CD4-positive, alpha-beta T cell treated with Interleukin-1 beta for 1 hour (primary cell): ENCODE measurements around the gene MOCOS.

Experiments
- DNase-seq, 2 donors: peaks; one replicate each; pipeline ENCODE4 v3.0.0-alpha.2; 2020 to 2022

The MOCOS gene

DNA sequence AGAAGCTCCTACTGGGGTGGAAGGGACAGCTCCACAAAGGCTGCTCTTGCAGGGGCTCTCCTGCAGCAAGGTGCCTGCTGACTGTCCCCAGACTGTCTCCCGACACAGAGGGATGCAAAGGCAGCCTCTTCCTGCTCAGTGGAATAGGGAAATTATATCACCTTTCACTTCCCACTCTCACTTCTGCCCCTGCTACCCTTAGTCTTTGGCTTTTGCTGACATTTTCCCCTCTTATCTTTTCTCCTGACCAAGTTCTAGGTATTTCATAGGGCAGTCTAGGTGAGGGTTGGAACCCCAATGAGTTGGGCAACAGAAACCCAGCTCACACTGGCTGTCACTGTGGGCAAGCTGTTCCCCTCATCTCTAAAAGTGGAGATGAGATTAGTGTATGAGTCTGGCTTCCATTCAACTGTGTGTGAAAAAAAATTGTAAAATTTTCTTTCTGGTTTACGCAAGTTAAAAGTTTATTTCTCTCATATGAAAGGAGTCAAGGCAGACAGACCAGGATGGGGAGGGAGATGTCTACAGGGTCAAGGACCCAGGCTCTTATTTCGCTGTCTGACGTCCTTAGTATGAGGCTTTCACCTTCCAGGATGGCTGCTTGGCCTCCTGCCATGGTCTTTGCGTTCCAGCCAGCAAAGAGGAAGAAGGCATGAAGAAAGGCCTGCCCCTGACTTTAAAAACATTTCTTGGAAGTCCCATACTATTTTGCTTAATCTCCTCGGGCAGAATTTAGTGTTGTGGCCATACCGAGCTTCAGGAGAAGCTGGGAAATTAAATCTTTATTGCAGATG is 7.5 kb upstream of the MOCOS start:
- no peak for DNase-seq

- no peak for DNase-seq
These were observed 5.9 kb upstream of the MOCOS start for GRCh38 chr18:36181441-36181840.

DNA sequence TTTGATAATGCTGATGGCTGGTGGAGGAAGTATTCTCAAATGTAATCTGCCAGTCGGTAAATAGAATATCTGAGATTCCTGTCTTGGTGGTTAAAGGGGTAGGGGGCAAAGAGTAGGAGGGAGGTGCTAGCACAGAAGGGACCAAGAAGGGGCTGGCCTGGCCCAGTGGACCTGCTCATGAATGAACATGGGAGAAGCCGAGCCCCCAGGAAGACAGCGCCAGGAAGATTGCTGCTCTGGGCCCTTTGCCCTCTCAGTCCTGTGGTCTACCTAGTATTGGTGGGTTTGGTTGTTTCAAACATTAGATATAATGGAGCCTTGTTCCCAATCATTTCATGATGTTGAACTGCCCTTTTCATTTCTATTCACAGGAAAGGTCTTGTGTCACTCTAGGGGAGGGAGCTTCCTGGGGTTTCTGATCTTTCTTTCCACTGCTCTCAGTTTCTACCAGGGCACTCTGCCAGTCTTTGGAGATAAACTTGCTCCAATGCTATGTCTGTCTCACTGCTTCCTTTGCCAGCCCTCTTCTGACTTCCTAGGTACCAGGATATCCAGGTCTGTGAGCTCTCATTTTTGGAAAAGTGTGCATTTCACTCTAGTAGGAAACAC is 5.3 kb upstream of the MOCOS start:
- no peak for DNase-seq

- no peak for DNase-seq
These were observed 4.3 kb upstream of the MOCOS start for GRCh38 chr18:36183033-36183432.

DNA sequence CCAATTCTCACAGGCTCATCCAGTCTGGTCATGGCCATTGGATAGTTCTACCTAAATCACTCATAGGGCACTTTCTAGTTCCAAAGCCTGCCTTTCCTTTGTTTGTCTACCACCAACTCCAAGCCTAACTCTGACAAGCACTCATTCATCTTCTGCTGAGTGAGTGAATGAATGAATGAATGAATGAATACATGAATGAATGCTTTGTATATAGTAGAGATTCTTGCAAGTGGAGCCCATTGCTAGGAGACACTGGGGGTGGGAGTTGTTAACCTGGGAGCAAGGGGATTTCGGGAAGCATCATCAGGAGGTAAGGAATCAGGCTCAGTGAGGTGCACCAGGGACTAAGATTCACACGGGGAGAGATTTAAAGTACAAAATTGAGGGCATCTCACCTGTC is 3.3 kb upstream of the MOCOS start:
- no peak for DNase-seq

DNA sequence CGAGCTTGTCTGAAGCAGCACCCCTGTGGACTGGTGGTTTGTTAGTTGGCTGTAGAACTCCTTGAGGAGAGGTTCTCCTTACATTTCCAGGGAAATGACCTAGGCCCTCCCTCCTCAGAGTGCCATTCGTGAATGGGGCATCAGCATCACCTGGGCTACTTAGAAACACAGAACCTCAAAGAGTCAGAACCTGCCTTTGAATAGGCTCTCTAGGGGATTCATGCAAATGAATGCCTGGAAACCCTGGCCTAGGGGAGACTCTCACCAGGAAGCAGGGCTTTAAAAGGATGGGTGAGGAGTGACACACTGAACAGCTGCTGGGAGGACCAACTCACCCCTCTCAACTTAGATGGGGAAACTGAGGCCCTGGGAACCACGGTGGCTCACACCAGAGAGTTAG is 2.1 kb upstream of the MOCOS start:
- no peak for DNase-seq

GRCh38 chr18:36185901-36186460 is 1.3 kb upstream of the MOCOS start:
- DNase-seq: no peak

GRCh38 chr18:36186461-36187192 is 670 bp upstream of the MOCOS start:
- DNase-seq: no peak

DNA sequence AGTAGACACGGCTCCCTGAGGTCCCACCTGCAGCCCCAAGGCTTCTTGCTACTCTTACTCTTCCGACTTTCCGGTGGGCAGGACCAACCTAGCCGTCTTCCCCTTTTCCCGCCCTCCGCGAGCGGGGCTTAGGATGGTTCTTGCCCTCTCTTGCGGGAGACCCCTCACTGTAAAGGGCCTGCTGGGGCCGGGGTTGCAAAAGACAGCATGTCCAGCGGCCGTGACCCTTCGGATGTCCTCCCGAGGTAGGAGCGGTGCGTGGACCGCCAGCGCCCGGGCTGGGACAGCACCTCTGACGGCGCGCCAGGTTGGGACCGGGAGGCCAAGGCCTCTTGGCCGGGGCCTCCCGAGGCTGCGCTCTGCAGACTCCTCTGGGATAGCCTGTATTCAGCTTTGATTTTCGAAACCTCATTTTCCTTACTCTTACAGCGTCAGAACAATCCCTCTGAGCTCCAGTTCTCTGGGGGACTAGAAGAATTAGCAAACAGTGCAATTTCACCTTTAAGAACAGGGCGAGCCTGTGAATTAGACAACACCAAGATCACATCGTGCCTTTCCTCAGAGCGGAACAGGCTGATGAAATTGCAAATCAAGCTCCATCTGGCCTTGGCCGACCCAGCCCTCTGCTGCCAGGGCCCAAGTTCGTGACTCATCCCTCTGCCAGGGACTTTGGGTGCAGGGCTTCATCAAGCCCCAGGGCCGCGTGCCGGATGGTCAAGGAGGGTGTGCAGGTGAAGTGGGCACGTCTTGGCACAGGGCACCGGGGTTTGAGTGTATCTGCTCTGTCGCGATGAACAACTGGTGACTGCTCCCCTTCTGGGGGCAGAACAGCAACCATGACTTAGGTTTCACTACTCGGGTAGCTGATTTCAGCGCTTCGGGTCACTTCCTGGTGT is 777 bp downstream of the MOCOS start:
- no peak for DNase-seq

DNA sequence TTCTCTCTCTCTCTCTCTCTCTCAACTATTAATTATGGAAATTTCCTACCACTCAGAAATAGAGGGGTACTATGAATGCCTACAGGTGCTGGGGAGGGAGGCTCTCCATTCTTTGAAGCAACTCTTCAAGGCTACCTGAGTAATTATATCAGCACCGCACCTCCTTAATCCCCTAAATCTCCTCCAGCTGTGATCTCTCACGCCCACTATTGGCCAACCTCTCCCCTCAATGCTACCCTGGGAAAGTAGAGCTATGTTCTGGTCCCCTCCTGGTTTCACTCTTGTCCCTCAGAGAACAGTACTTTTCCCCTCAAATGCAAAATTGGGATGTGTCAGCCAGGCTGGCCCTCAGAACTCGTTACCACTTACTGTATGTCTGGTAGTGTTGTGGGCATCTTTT is 1.6 kb downstream of the MOCOS start:
- no peak for DNase-seq

DNA sequence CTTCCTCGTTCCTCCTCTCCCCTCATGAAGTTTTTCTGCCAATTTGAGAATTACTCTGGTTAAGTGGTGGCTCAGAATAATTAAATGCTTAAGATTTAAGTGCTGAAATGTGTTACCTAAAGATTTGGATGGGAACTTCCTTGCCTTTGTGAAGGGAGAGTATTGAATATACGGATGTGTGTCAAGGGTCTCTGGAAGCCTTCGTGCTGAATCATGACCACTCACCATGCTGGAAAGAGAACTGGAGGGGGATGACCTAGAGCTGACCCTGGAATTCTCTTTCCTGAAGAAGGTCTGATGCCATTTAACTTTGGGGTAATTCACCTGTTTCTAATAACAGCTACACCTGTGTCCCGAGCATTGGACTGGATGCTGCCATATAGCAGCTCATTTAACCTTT is 2.2 kb downstream of the MOCOS start:
- DNase-seq: no peak

- DNase-seq: no peak
These were observed 4.0 kb downstream of the MOCOS start for GRCh38 chr18:36191286-36191685.

DNA sequence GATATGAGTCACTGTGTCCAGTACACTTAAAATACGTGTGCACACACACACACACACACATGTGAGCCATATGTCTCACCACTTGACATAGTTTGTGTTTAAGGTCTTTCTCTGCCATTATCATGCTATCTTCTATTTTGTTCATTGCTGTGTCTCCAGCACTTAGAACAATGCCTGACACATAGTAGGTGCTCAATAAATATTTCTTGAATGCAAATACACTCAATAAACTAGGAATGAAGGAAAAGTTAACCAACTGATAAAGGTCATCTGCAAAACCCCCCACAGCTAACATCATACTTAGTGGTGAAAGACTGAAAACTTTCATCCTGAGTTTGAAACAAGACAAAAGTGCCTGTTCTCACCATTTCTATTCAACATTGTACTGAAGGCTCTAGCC is 4.4 kb downstream of the MOCOS start:
- no peak for DNase-seq

DNA sequence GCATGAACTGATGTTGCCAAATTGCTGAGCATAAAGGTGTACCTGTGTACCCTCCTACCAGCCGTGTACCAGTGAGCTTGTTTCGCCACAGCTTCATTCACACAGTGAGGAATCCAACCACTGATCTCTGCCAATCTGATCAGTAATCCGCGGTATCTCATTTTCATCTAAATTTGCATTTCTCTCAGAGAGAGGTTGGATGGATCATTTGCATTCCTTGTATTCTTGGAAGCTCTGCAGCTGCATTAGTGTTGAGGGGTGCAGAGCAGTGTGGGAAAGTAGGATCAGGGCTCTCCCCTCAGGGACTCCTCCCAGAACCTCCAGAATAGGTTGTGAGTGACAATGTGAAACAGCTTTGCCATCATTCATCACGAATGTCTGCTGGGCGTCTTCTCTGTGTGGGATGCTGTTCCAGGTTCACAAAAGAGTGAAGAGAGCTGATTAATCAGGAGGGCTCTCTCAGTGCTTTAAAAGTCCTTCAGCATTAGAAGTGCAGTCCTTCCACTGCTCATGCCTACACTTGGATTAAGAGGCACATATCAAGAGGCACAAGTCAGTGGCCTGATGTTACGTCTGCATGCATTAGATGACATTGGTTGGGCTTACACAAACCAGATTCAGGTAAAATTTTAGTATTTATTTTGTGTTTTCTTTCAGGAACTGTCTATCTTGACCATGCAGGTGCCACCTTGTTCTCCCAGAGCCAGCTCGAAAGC is 7.5 kb downstream of the MOCOS start:
- no peak for DNase-seq

GRCh38 chr18:36195427-36196122 is 8.3 kb downstream of the MOCOS start:
- DNase-seq: no peak

DNA sequence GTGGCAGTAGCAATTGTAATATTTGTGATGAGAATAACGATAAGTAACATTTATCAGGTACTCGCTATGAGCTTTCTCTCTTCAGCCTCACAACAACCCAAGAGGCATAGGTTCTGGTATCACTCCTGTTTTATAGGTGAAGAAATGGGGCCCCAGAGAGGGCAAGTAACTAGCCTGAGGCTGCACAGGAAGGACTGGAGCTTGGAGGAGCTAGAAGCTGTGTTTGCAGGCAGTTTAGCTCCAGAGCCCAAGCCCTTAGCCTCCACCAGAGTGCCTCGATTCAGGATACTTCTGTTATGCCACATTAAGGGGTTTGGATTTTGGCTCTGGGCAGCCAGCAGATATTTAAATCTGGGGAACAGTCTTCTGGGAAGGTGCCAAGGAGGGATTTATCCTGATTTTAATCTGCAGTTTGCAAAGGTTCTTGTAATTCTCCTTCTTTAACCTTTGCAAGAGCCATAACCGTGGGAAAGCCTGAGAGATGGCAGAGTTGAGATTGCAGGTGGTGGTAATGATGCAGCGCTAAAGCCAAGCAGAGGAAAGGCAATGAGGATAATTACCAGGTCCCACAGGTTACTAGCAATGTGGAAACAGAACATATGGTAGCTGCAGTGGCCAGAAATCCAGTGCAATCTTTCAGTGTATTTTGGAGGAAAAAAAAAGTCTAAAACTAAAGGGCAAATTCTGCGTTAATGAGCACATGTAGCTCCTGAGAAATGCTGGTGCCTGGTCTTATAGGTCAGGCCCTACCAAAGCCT is 9.1 kb downstream of the MOCOS start:
- no peak for DNase-seq

- no peak for DNase-seq
These were observed 10.3 kb downstream of the MOCOS start for GRCh38 chr18:36197511-36198166.

DNA sequence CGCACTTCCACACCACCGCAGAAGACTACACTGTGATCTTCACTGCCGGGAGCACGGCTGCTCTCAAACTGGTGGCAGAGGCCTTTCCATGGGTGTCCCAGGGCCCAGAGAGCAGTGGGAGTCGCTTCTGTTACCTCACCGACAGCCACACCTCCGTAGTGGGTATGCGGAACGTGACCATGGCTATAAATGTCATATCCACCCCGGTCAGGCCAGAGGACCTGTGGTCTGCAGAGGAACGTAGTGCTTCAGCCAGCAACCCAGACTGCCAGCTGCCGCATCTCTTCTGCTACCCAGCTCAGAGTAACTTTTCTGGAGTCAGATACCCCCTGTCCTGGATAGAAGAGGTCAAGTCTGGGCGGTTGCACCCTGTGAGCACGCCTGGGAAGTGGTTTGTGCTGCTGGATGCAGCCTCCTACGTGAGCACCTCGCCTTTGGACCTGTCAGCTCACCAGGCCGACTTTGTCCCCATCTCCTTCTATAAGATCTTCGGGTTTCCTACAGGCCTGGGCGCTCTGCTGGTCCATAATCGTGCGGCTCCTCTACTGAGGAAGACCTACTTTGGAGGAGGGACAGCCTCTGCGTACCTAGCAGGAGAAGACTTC is 12.5 kb downstream of the MOCOS start:
- no peak for DNase-seq

GRCh38 chr18:36200354-36200771 is 13.1 kb downstream of the MOCOS start:
- DNase-seq: no peak

GRCh38 chr18:36201765-36202164 is 14.5 kb downstream of the MOCOS start:
- no peak for DNase-seq
